ENCODE measurements around the gene RIPOR1.
"Not testable (repeated sequence)": the region's sequence is repeated elsewhere in the genome, so short reads cannot be mapped to it uniquely, and the experiment has no call there.

Gene RIPOR1

GRCh38 chr16:67509016-67509415, 19.6 kb upstream of the RIPOR1 start:
- TF ChIP-seq EZH2phosphoT487 (IDR thresholded peaks at IDR 0.05; ENCODE audit: borderline replicate concordance) (no peak), CTCF (conservative IDR thresholded peaks at IDR 0.05; ENCODE audit: low read length) (no peak)
- Histone ChIP-seq H3K79me2 (ENCODE audit: insufficient read depth, low read length) (no peaks in the 10 kb centered on the region), H3K4me1 (ENCODE audit: insufficient read depth, low read length, poor library complexity, severe bottlenecking) (peaks cover 7% of the 10 kb centered on the region), H4K20me1 (ENCODE audit: insufficient read depth, low read length, poor library complexity, severe bottlenecking) (no peaks in the 10 kb centered on the region), H3F3A (ENCODE audit: low read depth) (no peaks in the 10 kb centered on the region), H3K9me3 (ENCODE audit: insufficient read depth, low read depth, low read length) (no peaks in the 10 kb centered on the region), H3K36me3 (ENCODE audit: insufficient read depth, low read length) (no peaks in the 10 kb centered on the region), H3K9ac (ENCODE audit: low read depth, low read length, poor library complexity, severe bottlenecking) (no peak overlapping the region), H3K27me3 (ENCODE audit: insufficient read depth, low read length, poor library complexity, severe bottlenecking) (no peaks in the 10 kb centered on the region), H3K4me2 (ENCODE audit: low read depth, low read length, poor library complexity, severe bottlenecking) (no peak overlapping the region), H3K9me2 (replicated peaks; ENCODE audit: low read depth, low read length) (no peaks in the 10 kb centered on the region), H3K4me3 (ENCODE audit: low read length, poor library complexity, severe bottlenecking) (no peak overlapping the region), H2AFZ (ENCODE audit: low read length) (no peak overlapping the region)

GRCh38 chr16:67513892-67514291, 14.7 kb upstream of the RIPOR1 start:
- not testable (repeated sequence) for H3K4me1 ChIP-seq (ENCODE audit: insufficient read depth, low read length, poor library complexity, severe bottlenecking); H3K9ac ChIP-seq (ENCODE audit: low read depth, low read length, poor library complexity, severe bottlenecking); H3K9me3 ChIP-seq (ENCODE audit: insufficient read depth, low read depth, low read length); H3K4me3 ChIP-seq (ENCODE audit: low read length, poor library complexity, severe bottlenecking); H3K36me3 ChIP-seq (ENCODE audit: insufficient read depth, low read length); H3K27me3 ChIP-seq (ENCODE audit: insufficient read depth, low read length, poor library complexity, severe bottlenecking); H4K20me1 ChIP-seq (ENCODE audit: insufficient read depth, low read length, poor library complexity, severe bottlenecking); H3K79me2 ChIP-seq (ENCODE audit: insufficient read depth, low read length); H3K9me2 ChIP-seq (replicated peaks; ENCODE audit: low read depth, low read length); H3F3A ChIP-seq (ENCODE audit: low read depth)
- H2AFZ ChIP-seq (ENCODE audit: low read length), result 0 out of 2 replicates have a peak overlapping the region, but pooled peaks have one; percentile 62
- peak overlapping the region; percentile 28 for H3K4me2 ChIP-seq (ENCODE audit: low read depth, low read length, poor library complexity, severe bottlenecking)

- TF ChIP-seq EZH2phosphoT487 (IDR thresholded peaks at IDR 0.05; ENCODE audit: borderline replicate concordance), result no peak
- peak; percentile 72 for TF ChIP-seq CTCF (conservative IDR thresholded peaks at IDR 0.05; ENCODE audit: low read length)
- Histone ChIP-seq H3K4me1 (ENCODE audit: insufficient read depth, low read length, poor library complexity, severe bottlenecking) (no peaks in the 10 kb centered on the region), H4K20me1 (ENCODE audit: insufficient read depth, low read length, poor library complexity, severe bottlenecking) (no peaks in the 10 kb centered on the region), H3K9me2 (replicated peaks; ENCODE audit: low read depth, low read length) (no peaks in the 10 kb centered on the region), H3K4me3 (ENCODE audit: low read length, poor library complexity, severe bottlenecking) (no peak overlapping the region), H3K4me2 (ENCODE audit: low read depth, low read length, poor library complexity, severe bottlenecking) (peak overlapping the region; percentile 28), H3K9ac (ENCODE audit: low read depth, low read length, poor library complexity, severe bottlenecking) (peak overlapping the region; percentile 15), H2AFZ (ENCODE audit: low read length) (peak overlapping the region; percentile 62; the same call in 1 of the 2 replicates), H3K27me3 (ENCODE audit: insufficient read depth, low read length, poor library complexity, severe bottlenecking) (no peaks in the 10 kb centered on the region), H3K36me3 (ENCODE audit: insufficient read depth, low read length) (no peaks in the 10 kb centered on the region), H3K79me2 (ENCODE audit: insufficient read depth, low read length) (no peaks in the 10 kb centered on the region), H3K9me3 (ENCODE audit: insufficient read depth, low read depth, low read length) (no peaks in the 10 kb centered on the region), H3F3A (ENCODE audit: low read depth) (no peaks in the 10 kb centered on the region)
These were observed 14.2 kb upstream of the RIPOR1 start for GRCh38 chr16:67514382-67514828.
